Measurements from ENCODE around the gene P2RY8.
A peak's percentile ranks its signal among the peaks of the same experiment; 100 is the strongest.
"Not testable (repeated sequence)": the region's sequence is repeated elsewhere in the genome, so short reads cannot be mapped to it uniquely, and the experiment has no call there.

Gene P2RY8

GRCh38 chrX:1542994-1543725, 6.2 kb upstream of the P2RY8 start:
- no peak for DNase-seq

GRCh38 chrX:1539146-1539545, 2.2 kb upstream of the P2RY8 start:
- DNase-seq: not testable (repeated sequence)

GRCh38 chrX:1537716-1538090, 718 bp upstream of the P2RY8 start:
- DNase-seq: not testable (repeated sequence)

- no peak for DNase-seq
Measured at GRCh38 chrX:1536712-1537030, 314 bp downstream of the P2RY8 start.

- peak; percentile 35 to 54 for DNase-seq
Measured at GRCh38 chrX:1535241-1536041, 1.5 kb downstream of the P2RY8 start.

GRCh38 chrX:1534301-1535168, 2.5 kb downstream of the P2RY8 start:
- peak; percentile 18 to 28 for DNase-seq

- no peak for DNase-seq
Measured at GRCh38 chrX:1533058-1533457, 3.9 kb downstream of the P2RY8 start.

- no peak for DNase-seq
Measured at GRCh38 chrX:1531096-1531890, 5.7 kb downstream of the P2RY8 start.

- no peak for DNase-seq
Measured at GRCh38 chrX:1529756-1530155, 7.2 kb downstream of the P2RY8 start.

GRCh38 chrX:1529328-1529727, 7.7 kb downstream of the P2RY8 start:
- no peak for DNase-seq

GRCh38 chrX:1528884-1529203, 8.1 kb downstream of the P2RY8 start:
- DNase-seq: no peak

GRCh38 chrX:1528186-1528883, 8.7 kb downstream of the P2RY8 start:
- DNase-seq: no peak

- DNase-seq: no peak
Measured at GRCh38 chrX:1527457-1527856, 9.5 kb downstream of the P2RY8 start.

GRCh38 chrX:1526565-1526964, 10.4 kb downstream of the P2RY8 start:
- DNase-seq: no peak

GRCh38 chrX:1525583-1526355, 11.2 kb downstream of the P2RY8 start:
- DNase-seq: no peak

GRCh38 chrX:1524874-1525582, 12.0 kb downstream of the P2RY8 start:
- DNase-seq: no peak

- DNase-seq: not testable (repeated sequence)
Measured at GRCh38 chrX:1522905-1523304, 14.1 kb downstream of the P2RY8 start.

- peak; percentile 74 to 87 for DNase-seq
Measured at GRCh38 chrX:1521459-1521956, 15.5 kb downstream of the P2RY8 start.

- DNase-seq: no peak
Measured at GRCh38 chrX:1520350-1520749, 16.6 kb downstream of the P2RY8 start.

- no peak for DNase-seq
Measured at GRCh38 chrX:1519022-1519497, 17.9 kb downstream of the P2RY8 start.
